GM12865 (cell line): Measurements from ENCODE around the gene OPN5.

ENCODE experiments used
- DNase-seq: peaks from one replicate; pipeline ENCODE4 v3.0.0; 2010; ENCODE audit warnings: low read depth
- H3K4me3 ChIP-seq: 2 replicates; pipeline ENCODE4 v1.5.1; 2011; ENCODE audit warnings: mild to moderate bottlenecking, low read depth, low read length, control low read depth
- CTCF ChIP-seq: IDR thresholded peaks from 2 replicates; pipeline ENCODE4 v1.5.1; 2011; ENCODE audit warnings: low read length, control low read depth, low read depth, inconsistent platforms; ENCODE audit not compliant: insufficient read depth; ENCODE audit errors: missing control alignments

Gene OPN5

GRCh38 chr6:47875593-47875992 is 93.8 kb downstream of the OPN5 start:
- no peak for DNase-seq
- no peak overlapping the region for H3K4me3 ChIP-seq
- no peak for TF ChIP-seq CTCF
